Measurements from ENCODE around the gene SPRED2. TPM values are rescaled to one million over a fixed set of nuclear protein-coding genes. Genes with fewer than 3 reads are reported as not detected.

Gene SPRED2
- total and polyA plus RNA-seq, 2 of the 8 experiments (the other 6 are each of a cell fraction or from before 2014, with no cell fraction given): 15.3 to 22.5 TPM

GRCh38 chr2:65261676-65262075 is 170.7 kb downstream of the SPRED2 start (continued):
- TF ChIP-seq USF2 (IDR thresholded peaks at IDR 0.05; ENCODE audit: low read length) (no peak), CREB1 (IDR thresholded peaks at IDR 0.05) (no peak), POLR2AphosphoS5 (IDR thresholded peaks at IDR 0.05; ENCODE audit: low read depth, low read length) (no peak), E2F6 (IDR thresholded peaks at IDR 0.05) (no peak), TEAD4 (IDR thresholded peaks at IDR 0.05; ENCODE audit: low read depth, low read length) (no peak), CHD7 (IDR thresholded peaks at IDR 0.05; ENCODE audit: insufficient replicate concordance, low read length) (no peak), EZH2 (IDR thresholded peaks at IDR 0.05; ENCODE audit: low read depth, low read length, severe bottlenecking) (no peak)

Measured in H1 (cell line).